HG03025 (cell line): ENCODE measurements around the gene NDUFS6.
A peak's percentile ranks its signal among the peaks of the same experiment; 100 is the strongest.
"Not testable (repeated sequence)": the region's sequence is repeated elsewhere in the genome, so short reads cannot be mapped to it uniquely, and the experiment has no call there.

Experiments
- ATAC-seq: cut with Tn5 transposase; IDR thresholded peaks from one replicate; pipeline ENCODE4 v1.9.1; 2021; ENCODE audit warnings: mild to moderate bottlenecking, moderate library complexity; ENCODE audit not compliant: unreplicated experiment, low FRiP score

Gene NDUFS6

GRCh38 chr5:1781726-1782384 lies 19.4 kb upstream of the NDUFS6 start:
- no peak for ATAC-seq

- peak; percentile 5 for ATAC-seq
Measured at GRCh38 chr5:1782385-1783215, 18.6 kb upstream of the NDUFS6 start.

- ATAC-seq: peak; percentile 49
Measured at GRCh38 chr5:1783216-1783554, 18.0 kb upstream of the NDUFS6 start.

GRCh38 chr5:1784197-1785050 lies 16.8 kb upstream of the NDUFS6 start:
- no peak for ATAC-seq

GRCh38 chr5:1785062-1785461 lies 16.1 kb upstream of the NDUFS6 start:
- no peak for ATAC-seq

- no peak for ATAC-seq
Measured at GRCh38 chr5:1785984-1786383, 15.2 kb upstream of the NDUFS6 start.

GRCh38 chr5:1786621-1787471 lies 14.4 kb upstream of the NDUFS6 start:
- no peak for ATAC-seq

GRCh38 chr5:1787472-1788047 lies 13.6 kb upstream of the NDUFS6 start:
- ATAC-seq: no peak

- no peak for ATAC-seq
Measured at GRCh38 chr5:1788200-1788599, 13.0 kb upstream of the NDUFS6 start.

- no peak for ATAC-seq
Measured at GRCh38 chr5:1788828-1789227, 12.4 kb upstream of the NDUFS6 start.

- ATAC-seq: not testable (repeated sequence)
Measured at GRCh38 chr5:1789438-1789833, 11.8 kb upstream of the NDUFS6 start.

- no peak for ATAC-seq
Measured at GRCh38 chr5:1789834-1790471, 11.3 kb upstream of the NDUFS6 start.

- no peak for ATAC-seq
Measured at GRCh38 chr5:1791176-1791575, 10.0 kb upstream of the NDUFS6 start.

GRCh38 chr5:1792842-1793266 lies 8.4 kb upstream of the NDUFS6 start:
- peak; percentile 93 for ATAC-seq

- ATAC-seq: no peak
Measured at GRCh38 chr5:1793301-1793740, 7.9 kb upstream of the NDUFS6 start.

- no peak for ATAC-seq
Measured at GRCh38 chr5:1793966-1794900, 7.0 kb upstream of the NDUFS6 start.

- no peak for ATAC-seq
Measured at GRCh38 chr5:1794901-1795290, 6.3 kb upstream of the NDUFS6 start.

- no peak for ATAC-seq
Measured at GRCh38 chr5:1795506-1795905, 5.7 kb upstream of the NDUFS6 start.
